ENCODE measurements around the gene ADGRB3. TPM values are rescaled to one million over a fixed set of nuclear protein-coding genes. Genes with fewer than 3 reads are reported as not detected.

The ADGRB3 gene
- total RNA-seq, 1 donor from 2014 or later = 2.7 TPM

GRCh38 chr6:69408886-69409285 is 773.8 kb downstream of the ADGRB3 start:
- DNase-seq (ENCODE audit: extremely low spot score in 2 of 2) = no peak
- no peaks in the 10 kb centered on the region for H3K9me3 ChIP-seq
- intact Hi-C loops (cut with DNase I) = no loop called here
- no peaks in the 10 kb centered on the region for H3K36me3 ChIP-seq
- H3K27me3 ChIP-seq = no peaks in the 10 kb centered on the region
- no peaks in the 10 kb centered on the region for H3K4me1 ChIP-seq
- no peak for TF ChIP-seq POLR2AphosphoS5 (IDR thresholded peaks at IDR 0.05; ENCODE audit: insufficient read depth in 1 of 2, low read depth in 1 of 2)
- no peak for TF ChIP-seq CTCF (IDR thresholded peaks at IDR 0.05)
- no peak for TF ChIP-seq POLR2A (IDR thresholded peaks at IDR 0.05)
- H3K4me3 ChIP-seq = no peak overlapping the region
- no peak overlapping the region for H3K27ac ChIP-seq

GRCh38 chr6:69416776-69417175 is 781.7 kb downstream of the ADGRB3 start:
- Histone ChIP-seq H3K4me3 (no peak overlapping the region), H3K27me3 (no peaks in the 10 kb centered on the region), H3K27ac (no peak overlapping the region), H3K9me3 (no peaks in the 10 kb centered on the region), H3K36me3 (no peaks in the 10 kb centered on the region), H3K4me1 (no peaks in the 10 kb centered on the region)
- intact Hi-C loops (cut with DNase I) = no loop called here
- TF ChIP-seq POLR2AphosphoS5 (IDR thresholded peaks at IDR 0.05; ENCODE audit: insufficient read depth in 1 of 2, low read depth in 1 of 2) = no peak
- DNase-seq (ENCODE audit: extremely low spot score in 2 of 2) = no peak

GRCh38 chr6:69421269-69421668 is 786.2 kb downstream of the ADGRB3 start:
- DNase-seq (ENCODE audit: extremely low spot score in 2 of 2) = no peak
- no peaks in the 10 kb centered on the region for H3K36me3 ChIP-seq
- H3K27me3 ChIP-seq = no peaks in the 10 kb centered on the region
- H3K4me1 ChIP-seq = no peaks in the 10 kb centered on the region
- H3K27ac ChIP-seq = no peak overlapping the region
- H3K9me3 ChIP-seq = no peaks in the 10 kb centered on the region
- H3K4me3 ChIP-seq = no peak overlapping the region
- intact Hi-C loops (cut with DNase I) = no loop called here
- TF ChIP-seq CTCF (IDR thresholded peaks at IDR 0.05) = no peak
- no peak for TF ChIP-seq POLR2A (IDR thresholded peaks at IDR 0.05)
- TF ChIP-seq POLR2AphosphoS5 (IDR thresholded peaks at IDR 0.05; ENCODE audit: insufficient read depth in 1 of 2, low read depth in 1 of 2) = no peak

- DNase-seq (ENCODE audit: extremely low spot score in 2 of 2) = no peak
- H3K36me3 ChIP-seq = no peaks in the 10 kb centered on the region
- H3K4me3 ChIP-seq = no peak overlapping the region
- no peaks in the 10 kb centered on the region for H3K9me3 ChIP-seq
- no peak overlapping the region for H3K27ac ChIP-seq
- no peaks in the 10 kb centered on the region for H3K4me1 ChIP-seq
- TF ChIP-seq POLR2AphosphoS5 (IDR thresholded peaks at IDR 0.05; ENCODE audit: insufficient read depth in 1 of 2, low read depth in 1 of 2) (no peak), CTCF (IDR thresholded peaks at IDR 0.05) (no peak), POLR2A (IDR thresholded peaks at IDR 0.05) (no peak)
- intact Hi-C loops (cut with DNase I) = no loop called here
- no peaks in the 10 kb centered on the region for H3K27me3 ChIP-seq
These were observed 786.9 kb downstream of the ADGRB3 start for GRCh38 chr6:69422020-69422419.

GRCh38 chr6:69422475-69422874 is 787.4 kb downstream of the ADGRB3 start:
- H3K27ac ChIP-seq = no peak overlapping the region
- H3K4me3 ChIP-seq = no peak overlapping the region
- no peaks in the 10 kb centered on the region for H3K27me3 ChIP-seq
- no peaks in the 10 kb centered on the region for H3K4me1 ChIP-seq
- intact Hi-C loops (cut with DNase I) = no loop called here
- no peaks in the 10 kb centered on the region for H3K36me3 ChIP-seq
- no peak for DNase-seq (ENCODE audit: extremely low spot score in 2 of 2)
- no peak for TF ChIP-seq POLR2AphosphoS5 (IDR thresholded peaks at IDR 0.05; ENCODE audit: insufficient read depth in 1 of 2, low read depth in 1 of 2)
- H3K9me3 ChIP-seq = no peaks in the 10 kb centered on the region

- intact Hi-C loops (cut with DNase I) = no loop called here
- DNase-seq (ENCODE audit: extremely low spot score in 2 of 2) = no peak
- H3K27ac ChIP-seq = no peak overlapping the region
- no peaks in the 10 kb centered on the region for H3K36me3 ChIP-seq
- H3K27me3 ChIP-seq = no peaks in the 10 kb centered on the region
- no peaks in the 10 kb centered on the region for H3K9me3 ChIP-seq
- H3K4me1 ChIP-seq = no peaks in the 10 kb centered on the region
- no peak overlapping the region for H3K4me3 ChIP-seq
- no peak for TF ChIP-seq CTCF (IDR thresholded peaks at IDR 0.05)
- TF ChIP-seq POLR2AphosphoS5 (IDR thresholded peaks at IDR 0.05; ENCODE audit: insufficient read depth in 1 of 2, low read depth in 1 of 2) = no peak
- TF ChIP-seq POLR2A (IDR thresholded peaks at IDR 0.05) = no peak
These were observed 788.7 kb downstream of the ADGRB3 start for GRCh38 chr6:69423785-69424184.
